Pulmonary artery endothelial cell (primary cell): ENCODE results near the gene THRB. TPM values are rescaled to one million over a fixed set of nuclear protein-coding genes. Genes with fewer than 3 reads are reported as not detected.
A peak's percentile ranks its signal among the peaks of the same experiment; 100 is the strongest.

Experiments used
- DNase-seq: peaks from one replicate; pipeline ENCODE4 v3.0.0-alpha.2; 2011; ENCODE audit warnings: low read depth, low spot score
- total RNA-seq: library from RNA; depleted of rRNA; stranded (reverse); fragments of >200 nt; gene quantifications from 2 replicates; pipeline ENCODE4 v1.2.3, GENCODE V29; 2014

THRB gene
- total RNA-seq, 1 donor from 2014 or later, result 0.33 TPM

DNA sequence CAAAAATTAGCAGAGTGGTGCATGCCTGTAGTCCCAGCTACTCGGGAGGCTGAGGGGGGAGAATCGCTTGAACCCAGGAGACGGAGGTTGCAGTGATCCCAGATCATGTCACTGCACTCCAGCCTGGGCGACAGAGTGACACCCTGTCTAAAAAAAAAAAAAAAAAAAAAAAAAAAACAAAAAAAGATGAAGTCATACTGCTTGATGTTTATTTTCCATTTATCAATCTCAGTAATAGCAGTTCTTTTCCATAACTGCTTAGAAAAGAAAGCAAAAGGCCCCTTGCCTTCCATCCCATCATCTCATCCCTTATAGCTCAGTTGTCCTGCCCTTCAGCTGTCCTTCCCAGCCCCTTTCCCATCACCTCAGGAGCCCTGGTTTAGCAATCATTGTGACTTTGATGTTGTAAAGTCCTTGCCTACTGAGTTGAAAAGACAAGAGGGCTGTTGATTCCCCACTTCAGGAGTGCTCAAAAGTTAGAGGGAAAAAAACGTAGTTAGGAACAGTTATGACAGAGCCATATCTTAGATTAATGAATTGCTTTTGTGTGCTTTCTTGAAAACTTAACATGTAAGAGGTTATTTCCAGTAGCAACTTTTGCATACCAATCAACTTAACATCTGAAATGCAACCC, 18.0 kb upstream of the THRB start:
- DNase-seq, result no peak

DNA sequence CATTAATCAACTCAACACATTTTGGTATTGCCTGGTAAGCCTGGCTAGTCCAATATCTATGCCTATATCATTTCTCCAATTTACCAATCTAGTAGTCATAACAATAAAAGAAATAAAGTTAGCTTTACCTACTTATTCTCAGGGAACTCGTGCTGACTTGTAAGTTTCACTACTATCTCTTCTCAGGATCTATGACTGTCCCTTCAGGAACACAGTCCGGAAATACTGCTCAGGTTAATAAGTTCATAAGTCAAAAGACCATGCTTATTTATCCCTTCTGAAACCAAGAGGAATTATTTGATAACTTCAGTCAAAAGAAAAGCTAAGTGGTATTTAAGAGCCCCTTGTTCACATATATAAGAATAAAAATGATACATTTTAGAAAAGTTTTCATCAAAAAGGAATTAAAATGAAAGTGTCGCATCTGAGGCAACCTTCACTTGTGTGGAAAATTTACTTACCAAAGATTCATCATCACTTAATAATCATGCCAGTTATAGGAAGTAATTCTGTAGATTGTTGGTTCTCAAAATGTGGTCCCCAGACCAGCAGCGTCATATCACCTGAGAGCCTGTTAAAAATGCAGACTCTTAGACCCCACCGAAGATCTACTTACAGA, 15.5 kb upstream of the THRB start:
- DNase-seq, result no peak

- no peak for DNase-seq
Observed at GRCh38 chr3:24508423-24508839, 13.8 kb upstream of the THRB start.

GRCh38 chr3:24507776-24508422, 13.2 kb upstream of the THRB start:
- no peak for DNase-seq

GRCh38 chr3:24506966-24507775, 12.5 kb upstream of the THRB start:
- no peak for DNase-seq

DNA sequence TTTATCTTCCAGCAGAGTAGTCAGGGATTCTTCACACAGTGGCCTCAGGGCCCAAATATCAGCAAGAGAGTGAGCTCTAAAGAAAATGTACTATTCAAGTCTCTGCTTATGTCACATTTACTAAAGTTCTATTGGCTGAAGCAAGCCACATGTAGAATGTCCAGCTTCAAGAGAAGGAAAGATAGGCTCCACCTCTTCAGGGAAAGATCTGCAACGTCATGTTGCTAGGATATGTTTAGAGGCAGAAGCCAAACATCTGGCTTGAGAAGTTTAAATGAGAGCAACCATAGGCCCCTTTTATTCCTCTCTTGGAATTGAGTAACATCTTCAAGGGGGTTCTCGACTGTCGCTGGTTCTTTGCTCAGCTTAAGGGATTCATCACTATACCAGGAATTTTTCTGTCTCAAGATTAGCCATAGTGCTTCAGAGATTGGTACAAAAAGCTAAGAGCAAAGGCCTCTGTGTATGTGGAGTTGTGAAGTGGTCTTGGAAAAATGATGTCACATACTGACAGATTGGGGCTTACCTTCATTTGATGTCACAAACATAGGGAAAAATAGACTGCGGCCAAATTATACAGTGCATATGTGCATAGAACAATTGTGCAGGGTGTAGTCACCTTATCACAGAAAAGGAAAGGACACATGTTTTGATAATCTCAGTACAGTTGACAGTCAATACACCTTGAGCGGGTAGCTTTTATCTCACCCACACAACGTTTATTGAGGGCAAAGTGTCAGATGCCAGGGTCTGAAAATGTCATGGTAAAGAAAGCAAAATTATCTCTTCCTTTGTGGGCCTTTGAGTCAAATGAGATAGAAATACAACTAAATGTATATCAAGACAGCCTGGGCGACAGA, 11.3 kb upstream of the THRB start:
- no peak for DNase-seq

GRCh38 chr3:24504772-24505171, 10.1 kb upstream of the THRB start:
- no peak for DNase-seq

DNA sequence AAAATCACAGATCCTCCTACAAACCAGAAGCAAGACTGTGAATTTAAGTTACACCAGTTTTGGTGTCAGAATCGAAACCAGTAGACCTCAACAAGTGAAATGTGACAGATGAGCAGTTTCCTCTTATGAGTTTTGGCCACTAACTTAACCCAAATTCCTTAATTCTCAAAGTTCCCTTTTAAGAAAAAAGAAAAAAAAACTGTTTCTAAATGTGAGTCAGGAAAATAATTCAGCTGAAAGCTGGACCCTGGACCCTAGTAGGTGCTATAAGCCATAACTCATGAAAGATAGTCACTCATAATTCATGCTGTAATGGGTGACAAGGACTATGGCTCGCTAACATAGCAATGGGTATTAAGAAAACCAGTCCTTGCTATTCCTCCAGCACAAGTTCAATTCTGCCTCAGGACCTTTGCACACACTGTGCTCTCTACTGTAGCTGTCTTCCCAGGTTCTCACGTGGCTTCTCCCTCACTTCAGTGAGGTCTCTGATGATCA, 9.0 kb upstream of the THRB start:
- no peak for DNase-seq

DNA sequence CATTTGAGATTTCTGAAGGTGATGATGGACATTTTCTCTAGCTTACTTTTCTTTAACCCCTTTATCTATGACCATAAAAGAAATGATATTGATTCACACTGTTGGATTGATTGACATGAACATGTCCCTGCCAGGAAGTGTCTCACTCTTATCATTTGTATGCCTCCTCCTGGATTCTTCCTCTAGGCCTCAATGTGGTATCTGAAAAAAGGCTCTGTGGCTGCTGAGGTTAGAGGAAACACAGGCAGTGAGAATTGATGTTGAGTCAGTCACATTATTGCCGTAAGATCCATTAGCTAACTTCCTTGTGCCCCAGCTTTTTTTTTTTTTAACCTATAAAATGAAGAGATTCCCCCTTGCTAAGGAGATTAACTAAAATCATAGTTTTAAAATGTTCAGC, 8.0 kb upstream of the THRB start:
- no peak for DNase-seq

GRCh38 chr3:24500806-24501205, 6.2 kb upstream of the THRB start:
- no peak for DNase-seq

DNA sequence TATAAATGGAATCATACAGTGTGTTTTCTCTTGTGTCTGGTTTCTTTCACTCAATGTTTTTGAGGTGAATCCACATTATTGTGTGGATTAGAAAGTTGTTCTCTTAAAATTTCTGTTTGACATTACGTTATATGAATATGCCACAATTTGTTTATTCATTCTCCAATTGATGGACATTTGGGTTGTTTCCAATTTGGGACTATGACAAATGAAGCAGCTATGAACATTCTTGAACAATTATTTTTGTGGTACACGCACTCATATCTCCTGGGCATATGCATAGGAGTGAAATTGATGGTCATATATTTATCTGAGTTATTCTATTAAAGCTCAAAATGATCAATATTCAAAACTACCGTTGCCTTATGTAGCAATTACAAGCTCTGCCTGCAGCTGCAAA, 5.3 kb upstream of the THRB start:
- DNase-seq, result no peak

DNA sequence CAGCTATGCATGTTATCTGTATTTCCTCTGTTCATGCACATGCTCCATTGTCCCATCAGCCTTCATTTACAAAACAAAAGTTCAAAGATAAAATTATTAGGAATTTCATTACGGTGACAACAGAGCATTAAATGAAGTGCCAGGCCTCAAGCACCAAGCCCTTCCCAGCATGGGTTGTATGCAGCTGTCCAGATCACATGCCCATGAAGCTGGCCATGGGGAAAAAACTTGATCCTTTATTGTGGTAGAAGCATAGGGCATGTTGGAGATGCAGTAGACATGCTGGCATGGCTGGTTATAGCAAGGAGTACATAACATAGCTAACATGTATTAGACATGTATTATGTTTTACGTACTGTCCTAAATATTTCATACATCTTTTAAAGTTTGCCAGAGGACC, 4.1 kb upstream of the THRB start:
- no peak for DNase-seq

- no peak for DNase-seq
Observed at GRCh38 chr3:24498391-24498790, 3.7 kb upstream of the THRB start.

- no peak for DNase-seq
Observed at GRCh38 chr3:24497942-24498341, 3.3 kb upstream of the THRB start.

- DNase-seq, result peak; percentile 2
Observed at GRCh38 chr3:24496529-24497482, 2.2 kb upstream of the THRB start.

DNA sequence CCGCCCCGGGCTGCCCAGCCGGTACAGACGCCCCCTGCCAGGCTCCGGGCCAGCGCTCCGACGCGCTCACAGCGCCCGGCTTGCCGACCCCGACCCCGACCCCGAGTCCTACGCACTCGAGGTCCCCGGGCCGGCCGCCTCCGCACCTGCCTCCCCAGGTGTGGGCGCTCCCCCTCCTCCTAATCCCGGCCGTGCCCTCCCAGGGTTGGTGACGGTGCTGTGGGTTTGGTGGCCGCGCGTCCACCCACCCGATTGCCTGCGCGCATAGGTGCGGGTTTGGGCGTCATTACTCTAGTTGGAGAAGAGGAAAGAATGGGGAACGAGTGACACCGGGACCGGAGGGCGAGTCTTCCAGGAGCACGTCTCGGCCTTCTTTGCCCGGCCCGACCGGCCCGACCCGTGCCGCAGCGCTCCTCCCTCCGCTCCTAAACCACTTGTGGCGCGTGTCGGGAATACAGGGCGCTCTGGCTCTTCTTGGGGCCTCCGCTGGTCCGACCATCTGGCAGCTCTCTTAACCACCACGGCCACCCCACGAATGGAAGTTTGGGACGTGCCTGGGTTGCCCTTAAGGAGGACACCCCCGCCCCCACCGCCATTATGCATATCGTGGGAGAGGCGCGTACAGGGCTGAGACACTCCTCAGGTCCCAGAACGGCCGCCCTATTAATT, 810 bp upstream of the THRB start:
- no peak for DNase-seq

DNA sequence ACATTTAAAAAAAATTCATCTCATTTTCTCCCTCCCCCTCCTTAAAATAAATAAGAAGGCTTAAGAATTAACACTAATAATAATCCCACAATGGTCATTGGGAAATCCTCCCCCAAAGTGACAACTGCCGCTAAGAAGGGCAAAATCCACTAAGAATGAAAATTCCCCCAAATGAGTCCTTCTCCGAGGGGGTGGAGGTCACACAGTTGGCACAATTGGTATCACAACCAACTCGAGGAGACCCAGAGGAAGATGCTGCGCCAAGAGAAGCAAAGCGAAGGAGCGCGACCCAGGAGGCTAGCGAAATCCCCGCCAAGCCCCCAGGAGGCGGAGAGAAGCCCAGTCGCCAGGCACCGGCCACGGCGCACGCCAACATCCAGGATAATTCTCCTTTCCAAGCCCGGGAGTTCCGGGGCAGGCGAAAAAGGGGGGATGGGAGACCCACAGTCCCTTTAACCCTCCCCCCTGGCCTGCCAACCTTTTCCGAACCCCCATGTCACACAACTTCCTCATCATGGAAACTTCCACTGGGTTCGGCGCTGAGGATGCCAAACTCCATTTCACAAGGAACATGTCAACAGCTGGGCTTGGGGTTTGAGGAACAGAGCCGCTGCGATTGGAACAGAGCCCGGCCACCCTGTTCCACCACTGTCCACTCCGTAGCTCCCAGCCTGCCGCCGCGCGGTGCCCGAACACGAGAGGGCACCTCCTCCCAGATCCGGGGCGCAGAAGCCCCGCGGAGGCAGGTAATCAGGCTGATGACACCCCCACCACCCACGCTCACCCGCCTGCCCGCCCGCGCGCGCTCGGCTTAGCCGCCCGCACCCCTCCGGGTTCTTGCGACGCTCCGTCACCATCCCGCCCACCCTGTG, 668 bp downstream of the THRB start:
- no peak for DNase-seq

DNA sequence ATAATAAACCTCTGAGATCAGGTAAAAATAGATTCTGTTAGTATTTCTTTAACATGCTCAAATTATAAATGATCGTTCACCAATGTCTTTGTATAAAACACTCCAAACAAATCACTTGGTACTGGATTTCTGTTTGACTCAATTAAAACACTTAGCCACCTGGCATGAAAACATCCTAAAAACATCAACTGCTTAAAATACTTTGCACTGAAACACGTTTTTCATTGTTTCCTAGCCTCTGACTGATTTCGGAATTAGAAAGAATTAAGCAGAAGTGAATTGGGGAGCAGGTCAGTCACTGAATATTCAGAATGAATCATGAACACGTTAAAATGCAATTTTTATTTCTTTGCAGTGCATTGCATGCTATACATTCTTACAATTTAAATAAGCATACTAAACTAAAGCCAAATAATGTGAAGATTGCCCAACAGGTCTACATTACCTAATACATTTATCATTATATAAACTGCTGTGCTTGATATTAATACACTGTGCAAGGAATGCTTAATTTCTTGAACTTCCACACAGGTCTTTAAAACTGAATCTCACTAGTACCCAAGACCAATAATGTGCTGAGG, 1.6 kb downstream of the THRB start:
- DNase-seq, result no peak
